ENCODE data around the gene RPP38.

The RPP38 gene

GRCh38 chr10:15097011-15097812 is at the start of gene RPP38:
Gene RPP38, plus strand, starts transcription at chr10:15097355. Its CDS starts 5,960 bp downstream, at chr10:15103315.
- peak; percentile 91 for DNase-seq (ENCODE audit: low spot score)

- DNase-seq (ENCODE audit: low spot score), result no peak
Measured at GRCh38 chr10:15049533-15049932, 47.6 kb upstream of the RPP38 start.

- no peak for DNase-seq (ENCODE audit: low spot score)
Measured at GRCh38 chr10:15052121-15052520, 45.0 kb upstream of the RPP38 start.

- DNase-seq (ENCODE audit: low spot score), result no peak
Measured at GRCh38 chr10:15053061-15053460, 44.1 kb upstream of the RPP38 start.

- DNase-seq (ENCODE audit: low spot score), result no peak
Measured at GRCh38 chr10:15058689-15059088, 38.5 kb upstream of the RPP38 start.

GRCh38 chr10:15059914-15060313 is 37.2 kb upstream of the RPP38 start:
- no peak for DNase-seq (ENCODE audit: low spot score)

- no peak for DNase-seq (ENCODE audit: low spot score)
Measured at GRCh38 chr10:15060638-15061037, 36.5 kb upstream of the RPP38 start.

GRCh38 chr10:15067154-15067553 is 30.0 kb upstream of the RPP38 start:
- no peak for DNase-seq (ENCODE audit: low spot score)

- DNase-seq (ENCODE audit: low spot score), result no peak
Measured at GRCh38 chr10:15068802-15069201, 28.4 kb upstream of the RPP38 start.

GRCh38 chr10:15069230-15069629 is 27.9 kb upstream of the RPP38 start:
- DNase-seq (ENCODE audit: low spot score), result no peak

- no peak for DNase-seq (ENCODE audit: low spot score)
Measured at GRCh38 chr10:15072358-15072757, 24.8 kb upstream of the RPP38 start.

- DNase-seq (ENCODE audit: low spot score), result no peak
Measured at GRCh38 chr10:15075421-15075820, 21.7 kb upstream of the RPP38 start.

GRCh38 chr10:15083674-15084501 is 13.3 kb upstream of the RPP38 start:
- no peak for DNase-seq (ENCODE audit: low spot score)

- DNase-seq (ENCODE audit: low spot score), result peak; percentile 34
Measured at GRCh38 chr10:15084502-15084922, 12.6 kb upstream of the RPP38 start.

GRCh38 chr10:15088428-15089261 is 8.5 kb upstream of the RPP38 start, which contains the start of gene ACBD7:
Gene ACBD7, minus strand, starts transcription at chr10:15088776. Its CDS starts 48 bp downstream, at chr10:15088728.
- peak; percentile 71 for DNase-seq (ENCODE audit: low spot score)

- no peak for DNase-seq (ENCODE audit: low spot score)
Measured at GRCh38 chr10:15091418-15091817, 5.7 kb upstream of the RPP38 start.

GRCh38 chr10:15092855-15093408 is 4.2 kb upstream of the RPP38 start:
- no peak for DNase-seq (ENCODE audit: low spot score)

GRCh38 chr10:15096661-15097010 is 519 bp upstream of the RPP38 start:
- DNase-seq (ENCODE audit: low spot score), result no peak

GRCh38 chr10:15099886-15100285 is 2.7 kb downstream of the RPP38 start:
- DNase-seq (ENCODE audit: low spot score), result no peak

GRCh38 chr10:15103513-15103912 is 6.4 kb downstream of the RPP38 start:
- DNase-seq (ENCODE audit: low spot score), result no peak

- peak; percentile 63 for DNase-seq (ENCODE audit: low spot score)
Measured at GRCh38 chr10:15106352-15107013, 9.3 kb downstream of the RPP38 start.

All from CD4-positive, alpha-beta T cell treated with Interleukin-6 at 100 ng/mL for 8 hours (primary cell).